Measurements from ENCODE around the gene GRIA4. TPM values are rescaled to one million over a fixed set of nuclear protein-coding genes. Genes with fewer than 3 reads are reported as not detected.

Gene GRIA4
- total and polyA plus RNA-seq, 2 of the 13 experiments (the other 11 are each of a cell fraction or from before 2014, with no cell fraction given), result not detected

GRCh38 chr11:105723269-105723668 lies 113.4 kb downstream of the GRIA4 start:
- WGBS (ENCODE audit: low lambda C conversion rate), result under 1% methylated on average over 3 of the region's 3 CpGs
- BruUV-seq (replicated peaks), result no TSS peak
- no peak overlapping the region for H3K27ac ChIP-seq (ENCODE audit: extremely low read length, insufficient read depth, low read length)
- no peak for ATAC-seq
- no peak overlapping the region for H3K4me2 ChIP-seq (ENCODE audit: low read depth, low read length)
- no peaks in the 10 kb centered on the region for H3K4me1 ChIP-seq (ENCODE audit: insufficient read depth, low read length)
- no peak overlapping the region for H3K9ac ChIP-seq (ENCODE audit: insufficient read depth, low read depth, low read length)
- TF ChIP-seq MYC (CRISPR knock-in tag; IDR thresholded peaks at IDR 0.05; ENCODE audit: borderline replicate concordance), result no peak
- no peak for TF ChIP-seq ZSCAN22 (CRISPR knock-in tag; IDR thresholded peaks at IDR 0.05)
- peak; percentile 77 to 94 for TF ChIP-seq MAFK (conservative IDR thresholded peaks at IDR 0.05 in 1 of 2, IDR thresholded peaks at IDR 0.05 in 1 of 2; ENCODE audit: low read length in 2 of 2)
- peak; percentile 86 for TF ChIP-seq MAFF (IDR thresholded peaks at IDR 0.05; ENCODE audit: low read depth, low read length)
- FAIRE-seq, result no peak
- no peaks in the 10 kb centered on the region for H3K9me3 ChIP-seq (ENCODE audit: low read length)
- no peaks in the 10 kb centered on the region for H3K36me3 ChIP-seq (replicated peaks in 1 of 2; ENCODE audit: control insufficient read depth in 1 of 2, insufficient read depth in 2 of 2, low read length in 2 of 2)
- no peak for DNase-seq (ENCODE audit: low spot score)
- CTCF ChIA-PET (ENCODE audit: low intra/inter-chr PET ratio, low total read pairs), result no interaction called here
- no peak overlapping the region for H3K4me3 ChIP-seq (replicated peaks in 1 of 3; ENCODE audit: insufficient read depth in 1 of 3, low read depth in 2 of 3, low read length in 3 of 3)
- no peaks in the 10 kb centered on the region for H4K20me1 ChIP-seq (ENCODE audit: insufficient read depth, low read length)
- intact Hi-C loops (cut with micrococcal nuclease; ENCODE audit: unreplicated experiment) (no loop called here), in situ Hi-C loops (cut with HindIII; ENCODE audit: extremely low pct_ligation_motif_present, low pct_unique_long_range_greater_than_20kb) (no loop called here)
- no peaks in the 10 kb centered on the region for H3K27me3 ChIP-seq (ENCODE audit: control insufficient read depth in 1 of 2, insufficient read depth in 2 of 2, low read length in 2 of 2)
- POLR2A ChIA-PET, result no interaction called here
- H3K79me2 ChIP-seq (ENCODE audit: insufficient read depth, low read length), result no peaks in the 10 kb centered on the region
- no peak overlapping the region for H2AFZ ChIP-seq (ENCODE audit: low read length)

GRCh38 chr11:105732611-105733010 lies 122.7 kb downstream of the GRIA4 start:
- CTCF ChIA-PET (ENCODE audit: low intra/inter-chr PET ratio, low total read pairs), result no interaction called here
- in situ Hi-C loops (cut with HindIII; ENCODE audit: extremely low pct_ligation_motif_present, low pct_unique_long_range_greater_than_20kb) (no loop called here), intact Hi-C loops (cut with micrococcal nuclease; ENCODE audit: unreplicated experiment) (no loop called here)
- no peaks in the 10 kb centered on the region for H3K4me1 ChIP-seq (ENCODE audit: insufficient read depth, low read length)
- H3K27me3 ChIP-seq (ENCODE audit: control insufficient read depth in 1 of 2, insufficient read depth in 2 of 2, low read length in 2 of 2), result no peaks in the 10 kb centered on the region
- H3K4me2 ChIP-seq (ENCODE audit: low read depth, low read length), result no peak overlapping the region
- WGBS (ENCODE audit: low lambda C conversion rate), result 71% methylated on average over 3 of the region's 3 CpGs
- DNase-seq (ENCODE audit: low spot score) (no peak), ATAC-seq (no peak), FAIRE-seq (no peak)
- H2AFZ ChIP-seq (ENCODE audit: low read length), result no peak overlapping the region
- no peak overlapping the region for H3K9ac ChIP-seq (ENCODE audit: insufficient read depth, low read depth, low read length)
- no peaks in the 10 kb centered on the region for H3K36me3 ChIP-seq (replicated peaks in 1 of 2; ENCODE audit: control insufficient read depth in 1 of 2, insufficient read depth in 2 of 2, low read length in 2 of 2)
- H3K79me2 ChIP-seq (ENCODE audit: insufficient read depth, low read length), result no peaks in the 10 kb centered on the region
- H3K9me3 ChIP-seq (ENCODE audit: low read length), result no peaks in the 10 kb centered on the region
- H4K20me1 ChIP-seq (ENCODE audit: insufficient read depth, low read length), result no peaks in the 10 kb centered on the region
- POLR2A ChIA-PET, result no interaction called here
- H3K4me3 ChIP-seq (replicated peaks in 1 of 3; ENCODE audit: insufficient read depth in 1 of 3, low read depth in 2 of 3, low read length in 3 of 3), result no peak overlapping the region
- H3K27ac ChIP-seq (ENCODE audit: extremely low read length, insufficient read depth, low read length), result no peak overlapping the region
- BruUV-seq (replicated peaks), result no TSS peak
- TF ChIP-seq MXI1 (IDR thresholded peaks at IDR 0.05; ENCODE audit: borderline replicate concordance, low read depth, low read length) (no peak), ZBTB8A (CRISPR knock-in tag; IDR thresholded peaks at IDR 0.05; ENCODE audit: borderline replicate concordance, low read depth) (no peak), ZNF18 (CRISPR knock-in tag; IDR thresholded peaks at IDR 0.05; ENCODE audit: insufficient replicate concordance) (no peak), SCMH1 (CRISPR knock-in tag; IDR thresholded peaks at IDR 0.05; ENCODE audit: borderline replicate concordance) (no peak), TCF7 (IDR thresholded peaks at IDR 0.05; ENCODE audit: low read depth) (no peak), ZNF790 (CRISPR knock-in tag; IDR thresholded peaks at IDR 0.05; ENCODE audit: borderline replicate concordance) (no peak), HMGXB3 (CRISPR knock-in tag; IDR thresholded peaks at IDR 0.05; ENCODE audit: borderline replicate concordance) (no peak), ZNF512 (CRISPR knock-in tag; IDR thresholded peaks at IDR 0.05) (no peak)
